A673 (cell line): ENCODE measurements around the gene BGN.

Experiments used
- CTCF ChIP-seq: fragments of 300-800, 200-600 bp; sonication (generic); conservative IDR thresholded peaks from 2 replicates; pipeline ENCODE4 v1.5.1; 2017; ENCODE audit warnings: low read depth, mild to moderate bottlenecking, antibody characterized with exemption, low read length, moderate library complexity, mixed read lengths
- EZH2 ChIP-seq: fragments of 200-600 bp; sonication (generic); IDR thresholded peaks from 2 replicates; pipeline ENCODE4 v1.6.1; 2017; ENCODE audit warnings: borderline replicate concordance, low read depth, mild to moderate bottlenecking, mixed read lengths, antibody characterized with exemption, low read length; ENCODE audit not compliant: poor library complexity, severe bottlenecking

- no peak for TF ChIP-seq CTCF
- no peak for TF ChIP-seq EZH2
Observed at GRCh38 chrX:153500676-153501280, 6.0 kb downstream of the BGN start.
